GM12875 (cell line): ENCODE results near the gene HAS3.
"Not testable (repeated sequence)": the region's sequence is repeated elsewhere in the genome, so short reads cannot be mapped to it uniquely, and the experiment has no call there.

Source experiments
- H3K4me3 ChIP-seq: one replicate; pipeline ENCODE4 v1.5.1; 2011; ENCODE audit warnings: low read depth, low read length, control low read depth
- TF ChIP-seq, protein P1 (sequence below): IDR thresholded peaks from 2 replicates; pipeline ENCODE4 v1.5.1; 2011; ENCODE audit warnings: low read depth, mild to moderate bottlenecking, control low read depth, inconsistent platforms, low read length, moderate library complexity, borderline replicate concordance; ENCODE audit not compliant: insufficient read depth

The HAS3 gene

DNA sequence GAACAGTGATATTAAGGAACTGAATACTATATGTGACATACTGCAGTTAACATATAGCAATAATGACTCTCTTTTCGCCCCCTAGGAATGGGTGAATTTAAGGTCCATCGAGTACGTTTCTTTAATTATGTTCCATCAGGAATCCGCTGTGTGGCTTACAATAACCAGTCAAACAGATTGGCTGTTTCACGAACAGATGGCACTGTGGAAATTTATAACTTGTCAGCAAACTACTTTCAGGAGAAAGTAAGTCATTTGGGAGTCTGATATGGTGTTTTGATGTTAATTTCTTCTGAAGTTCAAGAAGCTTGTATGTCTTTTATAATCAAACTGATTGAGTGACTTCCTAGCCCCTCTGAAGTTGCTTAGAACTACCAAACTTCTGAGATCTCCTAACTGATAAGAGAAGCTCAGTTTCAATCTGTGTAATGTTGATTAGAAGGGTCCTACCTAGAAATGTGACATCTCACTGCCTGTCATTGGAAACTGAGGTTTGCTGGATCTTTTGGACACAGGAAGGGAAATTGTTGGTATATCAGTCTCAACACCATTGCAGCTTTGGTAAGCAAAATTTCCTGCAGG is 28.0 kb downstream of the HAS3 start:
- TF ChIP-seq, protein P1, sequence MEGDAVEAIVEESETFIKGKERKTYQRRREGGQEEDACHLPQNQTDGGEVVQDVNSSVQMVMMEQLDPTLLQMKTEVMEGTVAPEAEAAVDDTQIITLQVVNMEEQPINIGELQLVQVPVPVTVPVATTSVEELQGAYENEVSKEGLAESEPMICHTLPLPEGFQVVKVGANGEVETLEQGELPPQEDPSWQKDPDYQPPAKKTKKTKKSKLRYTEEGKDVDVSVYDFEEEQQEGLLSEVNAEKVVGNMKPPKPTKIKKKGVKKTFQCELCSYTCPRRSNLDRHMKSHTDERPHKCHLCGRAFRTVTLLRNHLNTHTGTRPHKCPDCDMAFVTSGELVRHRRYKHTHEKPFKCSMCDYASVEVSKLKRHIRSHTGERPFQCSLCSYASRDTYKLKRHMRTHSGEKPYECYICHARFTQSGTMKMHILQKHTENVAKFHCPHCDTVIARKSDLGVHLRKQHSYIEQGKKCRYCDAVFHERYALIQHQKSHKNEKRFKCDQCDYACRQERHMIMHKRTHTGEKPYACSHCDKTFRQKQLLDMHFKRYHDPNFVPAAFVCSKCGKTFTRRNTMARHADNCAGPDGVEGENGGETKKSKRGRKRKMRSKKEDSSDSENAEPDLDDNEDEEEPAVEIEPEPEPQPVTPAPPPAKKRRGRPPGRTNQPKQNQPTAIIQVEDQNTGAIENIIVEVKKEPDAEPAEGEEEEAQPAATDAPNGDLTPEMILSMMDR = no peak
- peak overlapping the region; percentile 90 for H3K4me3 ChIP-seq

DNA sequence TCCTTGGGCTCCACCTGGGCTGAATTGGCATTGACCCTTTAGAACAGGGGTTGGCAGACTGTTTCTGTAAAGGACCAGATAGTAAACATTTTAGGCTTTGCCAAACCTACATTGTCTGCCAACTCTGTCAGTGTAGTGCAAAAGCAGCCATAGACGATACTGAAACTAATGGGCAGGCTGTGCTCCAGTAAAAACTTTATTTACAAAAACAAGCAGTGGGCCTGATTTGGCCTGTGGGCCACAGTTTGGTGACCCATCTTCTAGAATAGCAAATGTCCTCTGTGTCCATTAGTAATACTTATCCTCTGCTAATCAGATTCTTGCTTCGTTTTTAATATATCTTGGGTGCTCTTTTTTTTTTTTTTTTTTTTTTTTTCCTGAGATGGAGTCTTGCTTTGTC is 33.2 kb downstream of the HAS3 start:
- TF ChIP-seq, protein P1 = no peak
- H3K4me3 ChIP-seq = no peak overlapping the region

DNA sequence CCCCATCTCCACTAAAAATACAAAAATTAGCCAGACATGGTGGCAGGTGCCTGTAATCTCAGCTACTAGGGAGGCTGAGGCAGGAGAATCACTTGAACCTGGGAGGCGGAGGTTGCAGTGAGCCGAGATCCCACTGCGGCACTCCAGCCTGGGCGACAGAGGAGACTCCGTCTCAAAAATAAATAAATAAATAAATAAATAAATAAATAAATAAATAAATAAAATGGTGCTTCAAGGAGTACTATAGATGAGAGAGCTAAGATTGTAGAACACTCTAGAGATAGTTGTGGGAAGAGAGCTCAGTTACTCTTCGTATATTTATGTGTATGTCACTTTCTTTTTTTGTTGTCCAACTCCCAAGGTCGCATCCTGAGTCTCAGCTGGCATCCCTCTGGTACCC is 34.0 kb downstream of the HAS3 start:
- H3K4me3 ChIP-seq = not testable (repeated sequence)

DNA sequence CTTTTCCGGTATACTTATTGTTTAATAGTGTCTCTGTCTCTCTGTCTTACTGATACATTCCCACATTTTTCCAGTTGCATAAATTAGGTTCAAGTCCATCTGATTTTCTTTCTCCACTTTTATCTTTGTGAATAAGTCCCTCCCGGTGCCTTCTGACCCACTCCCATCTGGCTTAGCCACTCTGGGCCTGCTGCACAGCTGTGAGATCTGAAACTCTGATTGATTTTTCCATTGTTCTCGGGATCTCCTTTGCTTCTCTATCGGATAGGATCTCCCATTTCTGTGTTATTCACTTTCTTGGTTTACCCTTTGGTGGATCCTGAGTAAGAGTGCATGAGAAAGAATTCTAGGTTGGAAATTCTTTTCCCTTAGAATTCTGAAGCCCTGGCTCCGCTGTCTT is 35.6 kb downstream of the HAS3 start:
- TF ChIP-seq, protein P1 = no peak
- no peak overlapping the region for H3K4me3 ChIP-seq

DNA sequence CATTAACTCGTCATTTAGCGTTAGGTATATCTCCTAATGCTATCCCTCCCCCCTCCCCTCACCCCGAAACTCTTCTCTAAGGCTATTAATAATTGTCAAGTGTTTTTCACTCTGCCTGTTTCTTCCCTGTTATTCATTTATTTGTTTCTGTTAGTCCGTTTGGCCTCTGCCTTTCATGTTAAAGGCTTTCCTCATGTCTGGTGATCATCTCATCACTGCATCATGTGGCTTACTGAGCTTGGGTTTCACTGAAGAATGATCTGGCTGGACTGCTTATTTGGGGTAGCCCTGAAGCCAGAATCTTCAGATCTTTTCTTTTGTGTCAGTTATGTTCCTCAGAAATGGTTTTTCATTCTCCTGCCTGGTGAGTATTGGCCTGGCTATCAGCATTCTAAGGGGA is 36.5 kb downstream of the HAS3 start:
- no peak overlapping the region for H3K4me3 ChIP-seq

DNA sequence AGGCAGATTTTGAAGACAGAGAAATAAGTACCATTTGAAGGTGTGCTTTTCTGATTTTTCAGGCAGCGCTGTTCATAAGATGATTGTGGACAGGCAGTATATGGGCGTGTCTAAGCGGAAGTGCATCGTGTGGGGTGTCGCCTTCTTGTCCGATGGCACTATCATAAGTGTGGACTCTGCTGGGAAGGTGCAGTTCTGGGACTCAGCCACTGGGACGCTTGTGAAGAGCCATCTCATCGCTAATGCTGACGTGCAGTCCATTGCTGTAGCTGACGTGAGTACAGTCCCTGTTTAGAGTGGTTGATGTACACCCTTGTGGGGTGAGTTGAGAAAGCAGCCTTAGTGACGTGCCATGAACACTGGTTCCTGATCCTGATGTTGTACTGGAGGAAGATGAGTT is 37.7 kb downstream of the HAS3 start:
- TF ChIP-seq, protein P1 = peak; percentile 28; the same call in 1 of the 2 replicates
- no peak overlapping the region for H3K4me3 ChIP-seq

More for the DNA sequence above, 36.5 kb downstream of the HAS3 start:
- TF ChIP-seq, protein P1 = no peak

DNA sequence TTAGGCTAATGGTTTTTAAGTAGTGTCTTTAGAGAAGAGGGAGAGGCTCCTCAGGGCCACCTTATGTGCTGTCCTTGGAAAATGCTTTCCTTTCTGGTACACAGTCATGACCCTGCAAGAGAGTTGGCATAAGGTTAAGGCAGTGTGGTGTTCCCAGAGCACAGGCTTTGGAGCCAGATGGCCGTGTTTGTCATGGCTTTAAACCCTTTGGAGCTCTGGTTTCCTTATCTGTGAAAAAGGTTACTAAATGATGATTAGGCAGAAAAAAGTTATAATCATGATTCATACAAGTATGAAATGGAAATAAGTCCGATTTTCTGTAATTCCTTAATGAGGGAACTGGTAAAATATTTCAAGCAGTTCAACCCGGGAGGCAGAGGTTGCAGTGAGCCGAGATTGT is 40.2 kb downstream of the HAS3 start:
- TF ChIP-seq, protein P1 = no peak
- H3K4me3 ChIP-seq = no peak overlapping the region

DNA sequence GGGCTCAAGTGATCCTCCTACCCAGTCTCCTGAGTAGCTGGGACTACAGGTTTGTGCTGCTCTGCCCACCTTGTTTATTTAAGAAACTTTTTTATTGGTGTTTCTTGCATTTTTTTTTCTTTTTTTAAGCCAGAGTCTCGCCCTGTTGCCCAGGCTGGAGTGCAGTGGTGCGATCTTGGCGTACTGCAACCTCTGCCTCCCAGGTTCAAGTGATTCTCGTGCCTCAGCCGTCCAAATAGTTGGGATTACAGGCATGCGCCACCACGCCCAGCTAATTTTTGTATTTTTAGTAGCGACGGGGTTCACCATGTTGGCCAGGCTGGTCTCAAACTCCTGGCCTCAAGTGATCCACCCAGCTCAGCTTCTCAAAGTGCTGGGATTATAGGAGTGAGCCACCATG is 44.2 kb downstream of the HAS3 start:
- not testable (repeated sequence) for H3K4me3 ChIP-seq
